IPS-NIHi7 (cell line): ENCODE results near the gene FKBP1B.
A peak's percentile ranks its signal among the peaks of the same experiment; 100 is the strongest.
"Not testable (repeated sequence)": the region's sequence is repeated elsewhere in the genome, so short reads cannot be mapped to it uniquely, and the experiment has no call there.

Experiments
- DNase-seq: peaks from one replicate; pipeline ENCODE4 v3.0.0; 2012; ENCODE audit warnings: mixed read lengths; ENCODE audit errors: extremely low spot score

The FKBP1B gene

GRCh38 chr2:24022324-24022974 lies 27.1 kb upstream of the FKBP1B start:
- DNase-seq = no peak

GRCh38 chr2:24022975-24023575 lies 26.5 kb upstream of the FKBP1B start:
- no peak for DNase-seq

GRCh38 chr2:24024018-24024417 lies 25.5 kb upstream of the FKBP1B start:
- peak; percentile 59 for DNase-seq

- DNase-seq = no peak
Observed at GRCh38 chr2:24024996-24025663, 24.4 kb upstream of the FKBP1B start.

DNA sequence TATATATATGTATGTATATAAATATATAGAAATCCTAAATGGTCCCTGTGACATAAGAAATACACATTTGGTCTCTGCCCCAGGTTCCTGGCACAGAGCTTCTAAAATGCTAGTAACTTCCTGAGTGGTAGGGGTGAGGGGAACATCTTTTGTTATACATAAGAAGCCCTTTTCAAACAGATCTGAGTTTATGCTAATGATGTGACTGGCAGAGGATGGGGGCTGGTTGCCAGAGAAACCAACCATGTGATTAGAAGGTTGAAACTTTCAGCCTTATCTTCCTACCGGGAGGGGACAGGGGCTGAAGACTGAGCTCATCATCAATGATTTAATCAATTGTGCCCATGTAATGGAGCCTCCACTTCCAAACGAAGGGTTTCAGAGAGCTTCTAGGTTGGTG lies 23.3 kb upstream of the FKBP1B start:
- no peak for DNase-seq

DNA sequence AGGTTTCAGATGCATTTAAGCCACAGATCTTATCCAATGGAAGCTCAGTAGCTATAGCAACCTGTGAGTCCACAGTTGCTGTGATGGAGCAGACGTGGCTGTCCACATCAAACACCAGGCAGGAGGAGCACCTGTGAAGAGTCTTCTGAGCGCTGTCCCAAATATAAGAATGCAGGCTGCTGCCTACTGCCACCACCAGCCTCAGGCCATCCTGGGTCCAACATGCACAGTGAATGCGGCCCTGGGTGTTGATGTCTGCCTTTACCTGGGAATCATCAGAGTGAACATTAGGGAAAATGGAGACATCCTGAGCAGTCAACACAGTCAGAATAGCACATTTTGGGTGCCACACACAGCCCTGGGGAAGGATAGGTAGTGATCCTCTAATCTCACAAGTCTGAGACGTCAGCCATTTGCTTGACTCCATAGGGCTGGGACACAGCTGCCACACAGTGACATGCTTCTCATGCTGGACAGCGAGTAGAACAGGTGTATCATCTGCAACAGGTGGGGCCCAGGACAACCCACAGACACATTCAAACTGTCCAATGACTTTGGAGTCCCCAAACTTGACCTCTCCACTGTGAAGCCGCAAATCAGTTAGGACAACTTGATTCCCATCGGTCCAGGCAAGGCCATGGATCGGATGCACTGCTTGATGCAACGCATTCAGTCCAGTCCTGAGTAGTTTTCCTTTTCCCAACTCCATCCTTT lies 10.6 kb upstream of the FKBP1B start:
- DNase-seq = no peak

- DNase-seq = no peak
Observed at GRCh38 chr2:24040511-24040910, 9.0 kb upstream of the FKBP1B start.

DNA sequence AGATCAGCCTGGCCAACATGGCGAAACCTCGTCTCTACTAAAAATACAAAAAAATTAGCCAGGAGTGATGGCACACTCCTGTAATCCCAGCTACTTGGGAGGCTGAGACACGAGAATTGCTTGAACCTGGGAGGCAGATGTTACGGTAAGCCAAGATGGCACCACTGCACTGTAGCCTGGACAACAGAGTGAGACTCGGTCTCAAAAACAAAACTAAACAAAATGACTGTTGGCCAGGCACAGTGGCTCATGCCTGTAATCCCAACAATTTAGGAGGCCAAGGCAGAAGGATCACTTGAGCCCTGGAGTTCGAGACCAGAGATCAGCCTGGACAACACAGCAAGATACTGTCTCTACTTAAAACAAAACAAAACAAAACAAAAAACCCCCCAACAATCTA lies 6.4 kb upstream of the FKBP1B start:
- not testable (repeated sequence) for DNase-seq

GRCh38 chr2:24045511-24046508 lies 3.7 kb upstream of the FKBP1B start:
- DNase-seq = no peak

- no peak for DNase-seq
Observed at GRCh38 chr2:24046599-24046929, 3.0 kb upstream of the FKBP1B start.

DNA sequence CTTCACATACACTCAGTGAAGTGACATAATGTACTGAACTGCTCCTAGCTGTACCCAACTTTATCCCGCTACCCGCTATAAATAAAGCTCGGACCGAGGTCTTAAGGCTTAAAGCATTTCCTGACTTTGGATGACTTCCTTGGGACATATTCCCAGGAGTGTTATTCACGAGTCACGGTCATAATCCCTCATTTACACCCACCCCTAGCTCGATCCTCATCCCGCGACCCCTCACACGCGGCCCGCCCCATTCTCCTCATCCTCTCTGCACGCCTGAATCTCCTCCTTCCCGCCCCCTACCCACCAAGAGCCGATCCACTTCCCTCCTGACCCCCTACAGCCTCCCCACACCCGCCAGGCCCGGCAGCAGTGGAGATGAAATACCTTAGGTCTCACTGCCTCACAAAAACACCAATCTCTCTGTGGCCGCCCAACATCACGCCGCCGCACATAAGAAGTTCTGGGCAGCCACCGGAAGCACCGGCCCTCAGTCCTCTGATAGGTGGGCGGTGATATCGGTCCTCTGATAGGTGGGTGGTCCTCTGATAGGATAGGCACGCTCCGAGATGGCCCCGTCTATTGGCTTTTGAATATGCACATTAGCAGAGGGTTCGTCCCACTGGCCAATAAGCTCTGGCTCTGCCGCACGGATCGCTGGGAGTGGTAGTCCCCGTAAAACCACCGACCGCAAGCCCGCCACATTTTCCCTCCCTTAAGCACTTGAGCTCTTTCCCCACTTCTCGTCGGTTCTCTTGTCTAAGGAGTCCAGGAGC lies 2.4 kb upstream of the FKBP1B start, which contains the start of gene WDCP:
Gene WDCP, minus strand, starts transcription at position 462 of the 773 bp plus-strand sequence. CDS start 7,897 bp downstream, outside the sequence.
- peak; percentile 93 for DNase-seq

GRCh38 chr2:24047703-24048033 lies 1.9 kb upstream of the FKBP1B start:
- DNase-seq = no peak

GRCh38 chr2:24048769-24049484 lies 614 bp upstream of the FKBP1B start:
- no peak for DNase-seq

- DNase-seq = peak; percentile 36
Observed at GRCh38 chr2:24050041-24050979, 769 bp downstream of the FKBP1B start.

DNA sequence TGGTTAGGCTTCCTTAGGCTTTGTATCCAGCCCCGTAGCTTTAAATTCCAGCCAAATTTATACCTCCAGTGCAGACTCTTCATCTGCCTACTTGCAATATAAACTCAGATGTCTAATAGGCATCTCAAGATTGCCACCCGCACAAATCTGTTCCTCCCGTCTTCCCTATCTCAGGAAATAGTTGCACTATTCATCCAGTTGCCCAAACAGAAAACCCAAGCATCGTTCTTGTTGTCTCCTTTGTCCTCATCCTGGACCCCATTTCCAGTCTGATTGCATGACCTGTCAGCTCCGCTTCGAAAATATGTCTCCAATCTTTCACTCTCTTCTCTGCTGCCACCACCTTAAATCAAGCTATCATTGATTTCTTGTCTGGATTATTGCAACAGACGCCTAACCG lies 2.3 kb downstream of the FKBP1B start:
- DNase-seq = no peak

- no peak for DNase-seq
Observed at GRCh38 chr2:24052951-24053350, 3.4 kb downstream of the FKBP1B start.

DNA sequence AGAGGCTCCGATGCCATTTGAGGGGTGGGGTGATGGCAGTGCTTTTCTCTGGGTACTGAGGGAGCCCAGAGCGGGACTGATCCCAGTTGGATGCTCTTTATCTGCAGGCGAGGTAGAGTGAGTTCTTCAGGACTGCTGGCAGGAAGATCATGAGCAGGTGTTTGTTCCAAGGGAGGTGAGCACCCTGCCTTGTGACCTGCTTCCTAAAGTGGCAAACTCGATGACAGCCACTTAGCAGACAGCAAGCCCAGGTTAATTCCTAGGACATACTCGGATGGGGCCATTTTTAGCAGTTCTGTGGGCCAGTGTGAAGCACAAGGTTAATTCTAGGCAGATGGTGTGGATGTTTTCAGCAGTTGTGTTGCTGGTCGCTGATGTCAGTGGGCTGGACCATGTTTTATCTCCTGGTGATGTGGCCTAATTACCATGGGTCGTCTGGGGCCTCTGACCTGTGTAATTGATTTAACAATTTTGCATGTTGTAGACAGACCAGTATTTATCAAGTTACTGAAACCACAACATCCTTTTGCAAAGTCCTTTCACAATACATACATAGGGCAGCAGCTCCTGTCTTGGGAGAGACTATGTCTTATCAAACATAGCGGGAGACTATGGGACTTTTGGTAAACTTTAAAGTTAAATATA lies 4.9 kb downstream of the FKBP1B start:
- DNase-seq = no peak

DNA sequence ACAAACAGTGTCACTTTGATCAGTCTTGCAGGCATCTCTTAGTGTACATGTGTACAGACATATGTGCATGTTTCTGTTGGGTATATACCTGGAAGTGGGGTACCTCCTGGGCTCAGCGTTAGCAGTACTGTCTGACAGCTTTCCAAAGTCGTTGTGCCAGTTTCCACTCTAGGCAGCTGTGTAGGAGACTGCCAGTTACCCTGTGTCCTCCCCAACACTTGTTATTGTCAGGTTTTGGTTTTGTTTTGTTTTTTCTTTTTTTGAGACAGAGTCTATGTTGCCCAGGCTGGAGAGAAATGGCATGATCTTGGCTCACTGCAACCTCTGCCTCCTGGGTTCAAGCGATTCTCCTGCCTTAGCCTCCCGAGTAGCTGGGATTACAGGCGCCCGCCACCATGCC lies 6.2 kb downstream of the FKBP1B start:
- no peak for DNase-seq
